ENCODE measurements around the gene RPL9. TPM values are rescaled to one million over a fixed set of nuclear protein-coding genes. Genes with fewer than 3 reads are reported as not detected.

Gene RPL9
- total RNA-seq, 3 donors from 2014 or later, result 3,854 to 5,890 (median 5,583) TPM

DNA sequence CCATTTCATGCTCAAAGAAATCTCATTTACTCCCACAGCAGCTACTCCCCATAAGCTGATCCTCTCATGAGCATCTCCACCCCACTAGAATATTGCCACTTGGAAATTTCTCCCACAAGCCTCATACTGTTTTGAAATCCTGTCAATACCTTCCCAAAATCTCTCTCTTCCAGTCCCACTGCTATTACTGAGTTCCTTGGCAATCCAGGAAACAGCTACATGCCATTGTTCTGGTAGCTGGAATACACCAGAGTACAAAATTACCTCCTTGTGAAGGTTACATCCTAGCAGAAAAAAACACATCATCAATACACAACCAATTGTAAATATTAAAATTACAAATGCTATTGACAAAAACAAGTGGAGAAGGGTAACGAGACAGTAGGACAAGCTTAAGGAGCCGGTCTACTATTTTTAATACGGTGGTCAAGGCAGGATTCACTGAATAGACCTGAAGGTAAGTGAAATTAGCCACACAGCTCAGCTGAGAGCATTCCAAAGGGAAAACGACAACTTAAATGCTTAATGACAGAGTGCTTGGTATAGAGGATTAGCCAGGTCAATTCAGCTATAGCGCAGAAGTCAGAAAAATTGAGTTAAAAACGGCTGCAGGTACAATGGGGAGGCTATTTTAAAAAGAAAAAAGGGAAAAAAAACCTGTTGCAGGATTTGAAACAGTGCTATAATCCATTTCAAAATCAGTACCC is 6.4 kb downstream of the RPL9 start:
- Histone ChIP-seq H3K9me3 (no peaks in the 10 kb centered on the region), H3K27me3 (no peaks in the 10 kb centered on the region), H3K4me1 (peaks cover 0 to 8% of the 10 kb centered on the region in 2 donors), H3K27ac (no peak overlapping the region), H3K36me3 (no peaks in the 10 kb centered on the region), H3K4me3 (no peak overlapping the region)
- no peak for DNase-seq (ENCODE audit: low spot score in 2 of 2)
- TF ChIP-seq, protein P1, sequence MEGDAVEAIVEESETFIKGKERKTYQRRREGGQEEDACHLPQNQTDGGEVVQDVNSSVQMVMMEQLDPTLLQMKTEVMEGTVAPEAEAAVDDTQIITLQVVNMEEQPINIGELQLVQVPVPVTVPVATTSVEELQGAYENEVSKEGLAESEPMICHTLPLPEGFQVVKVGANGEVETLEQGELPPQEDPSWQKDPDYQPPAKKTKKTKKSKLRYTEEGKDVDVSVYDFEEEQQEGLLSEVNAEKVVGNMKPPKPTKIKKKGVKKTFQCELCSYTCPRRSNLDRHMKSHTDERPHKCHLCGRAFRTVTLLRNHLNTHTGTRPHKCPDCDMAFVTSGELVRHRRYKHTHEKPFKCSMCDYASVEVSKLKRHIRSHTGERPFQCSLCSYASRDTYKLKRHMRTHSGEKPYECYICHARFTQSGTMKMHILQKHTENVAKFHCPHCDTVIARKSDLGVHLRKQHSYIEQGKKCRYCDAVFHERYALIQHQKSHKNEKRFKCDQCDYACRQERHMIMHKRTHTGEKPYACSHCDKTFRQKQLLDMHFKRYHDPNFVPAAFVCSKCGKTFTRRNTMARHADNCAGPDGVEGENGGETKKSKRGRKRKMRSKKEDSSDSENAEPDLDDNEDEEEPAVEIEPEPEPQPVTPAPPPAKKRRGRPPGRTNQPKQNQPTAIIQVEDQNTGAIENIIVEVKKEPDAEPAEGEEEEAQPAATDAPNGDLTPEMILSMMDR (IDR thresholded peaks at IDR 0.05), result no peak
- no peak for TF ChIP-seq POLR2A (IDR thresholded peaks at IDR 0.05)
- TF ChIP-seq POLR2AphosphoS5 (IDR thresholded peaks at IDR 0.05), result no peak
- intact Hi-C loops (cut with DNase I; ENCODE audit: low total_unique reads), result no loop called here

DNA sequence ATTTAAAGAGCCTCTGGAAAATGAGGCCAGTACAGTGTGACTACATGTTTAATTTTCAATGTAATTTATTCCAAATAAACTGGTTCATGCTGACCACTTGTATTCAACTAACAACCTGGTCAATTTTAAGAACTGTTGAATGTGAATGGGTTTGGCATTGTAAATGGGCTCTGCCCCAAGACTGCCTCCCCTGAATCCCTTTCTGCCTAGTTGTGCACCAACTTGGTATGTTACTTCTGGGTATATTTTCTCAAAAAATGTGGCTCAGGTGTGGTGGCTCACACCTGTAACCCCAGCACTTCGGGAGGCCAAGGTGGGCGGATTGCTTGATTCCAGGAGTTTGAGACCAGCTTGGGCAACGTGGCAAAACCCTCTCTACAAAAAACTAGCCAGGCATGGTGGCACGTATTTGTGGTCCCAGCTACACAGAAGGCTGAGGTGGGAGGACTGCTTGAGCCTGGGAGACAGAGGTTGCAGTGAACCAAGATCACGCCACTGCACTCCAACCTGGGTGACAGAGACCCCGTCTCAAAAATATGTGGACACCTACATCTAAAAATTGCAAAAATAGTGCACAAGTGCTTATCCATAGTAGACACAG is 7.2 kb downstream of the RPL9 start:
- intact Hi-C loops (cut with DNase I; ENCODE audit: low total_unique reads), result no loop called here
- no peak for DNase-seq (ENCODE audit: low spot score in 2 of 2)
- H3K4me1 ChIP-seq, result peaks cover 0 to under 1% of the 10 kb centered on the region in 2 donors
- H3K36me3 ChIP-seq, result no peaks in the 10 kb centered on the region
- no peaks in the 10 kb centered on the region for H3K27me3 ChIP-seq
- no peak overlapping the region for H3K27ac ChIP-seq
- H3K4me3 ChIP-seq, result no peak overlapping the region
- H3K9me3 ChIP-seq, result no peaks in the 10 kb centered on the region
- TF ChIP-seq POLR2A (IDR thresholded peaks at IDR 0.05), result no peak
- TF ChIP-seq, protein P1 (IDR thresholded peaks at IDR 0.05), result no peak
- TF ChIP-seq POLR2AphosphoS5 (IDR thresholded peaks at IDR 0.05), result no peak

DNA sequence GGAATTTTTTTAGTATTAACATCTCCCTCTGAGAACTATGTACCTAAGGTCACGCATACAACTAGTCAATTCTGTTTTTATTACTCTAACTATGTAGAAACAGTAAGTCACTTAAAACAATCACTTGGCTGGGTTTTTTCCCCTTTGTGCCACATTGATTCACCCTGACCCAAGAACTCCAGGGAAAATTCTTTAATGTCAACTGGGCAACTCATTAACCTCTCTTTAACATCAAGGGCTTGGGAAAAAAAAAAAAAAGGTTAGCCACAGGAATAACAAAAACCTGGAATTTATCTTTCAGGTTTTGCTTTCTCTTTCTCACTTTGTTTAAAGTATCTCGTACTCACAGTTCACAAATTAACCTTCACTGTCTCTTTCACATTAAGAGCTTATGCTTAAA is 8.1 kb downstream of the RPL9 start:
- H3K27ac ChIP-seq, result no peak overlapping the region
- intact Hi-C loops (cut with DNase I; ENCODE audit: low total_unique reads), result no loop called here
- DNase-seq (ENCODE audit: low spot score in 2 of 2), result no peak
- H3K27me3 ChIP-seq, result no peaks in the 10 kb centered on the region
- H3K36me3 ChIP-seq, result no peaks in the 10 kb centered on the region
- no peaks in the 10 kb centered on the region for H3K4me1 ChIP-seq
- H3K4me3 ChIP-seq, result no peak overlapping the region
- H3K9me3 ChIP-seq, result no peaks in the 10 kb centered on the region
- no peak for TF ChIP-seq POLR2A (IDR thresholded peaks at IDR 0.05)
- TF ChIP-seq, protein P1 (IDR thresholded peaks at IDR 0.05), result no peak

DNA sequence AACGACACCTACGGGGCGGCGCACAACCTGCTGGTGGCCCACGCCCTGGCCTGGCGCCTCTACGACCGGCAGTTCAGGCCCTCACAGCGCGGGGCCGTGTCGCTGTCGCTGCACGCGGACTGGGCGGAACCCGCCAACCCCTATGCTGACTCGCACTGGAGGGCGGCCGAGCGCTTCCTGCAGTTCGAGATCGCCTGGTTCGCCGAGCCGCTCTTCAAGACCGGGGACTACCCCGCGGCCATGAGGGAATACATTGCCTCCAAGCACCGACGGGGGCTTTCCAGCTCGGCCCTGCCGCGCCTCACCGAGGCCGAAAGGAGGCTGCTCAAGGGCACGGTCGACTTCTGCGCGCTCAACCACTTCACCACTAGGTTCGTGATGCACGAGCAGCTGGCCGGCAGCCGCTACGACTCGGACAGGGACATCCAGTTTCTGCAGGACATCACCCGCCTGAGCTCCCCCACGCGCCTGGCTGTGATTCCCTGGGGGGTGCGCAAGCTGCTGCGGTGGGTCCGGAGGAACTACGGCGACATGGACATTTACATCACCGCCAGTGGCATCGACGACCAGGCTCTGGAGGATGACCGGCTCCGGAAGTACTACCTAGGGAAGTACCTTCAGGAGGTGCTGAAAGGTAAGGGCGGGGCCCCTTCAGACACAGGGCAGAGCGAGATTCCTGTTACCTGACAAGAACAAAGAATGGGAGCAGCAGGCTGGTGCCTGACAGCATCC is 11.7 kb downstream of the RPL9 start:
- Histone ChIP-seq H3K27me3 (no peaks in the 10 kb centered on the region), H3K27ac (peak overlapping the region; percentile 3 to 30), H3K36me3 (no peaks in the 10 kb centered on the region), H3K9me3 (no peaks in the 10 kb centered on the region), H3K4me3 (peak overlapping the region; percentile 39 to 73 (median 49)), H3K4me1 (no peaks in the 10 kb centered on the region)
- DNase-seq (ENCODE audit: low spot score in 2 of 2), result peak; percentile 29 to 75
- TF ChIP-seq POLR2A (IDR thresholded peaks at IDR 0.05) (no peak), POLR2AphosphoS5 (IDR thresholded peaks at IDR 0.05) (no peak)
- TF ChIP-seq, protein P1 (IDR thresholded peaks at IDR 0.05), result peak in 2 of 3 donors; percentile 17 to 27
- intact Hi-C loops (cut with DNase I; ENCODE audit: low total_unique reads), result no loop called here

DNA sequence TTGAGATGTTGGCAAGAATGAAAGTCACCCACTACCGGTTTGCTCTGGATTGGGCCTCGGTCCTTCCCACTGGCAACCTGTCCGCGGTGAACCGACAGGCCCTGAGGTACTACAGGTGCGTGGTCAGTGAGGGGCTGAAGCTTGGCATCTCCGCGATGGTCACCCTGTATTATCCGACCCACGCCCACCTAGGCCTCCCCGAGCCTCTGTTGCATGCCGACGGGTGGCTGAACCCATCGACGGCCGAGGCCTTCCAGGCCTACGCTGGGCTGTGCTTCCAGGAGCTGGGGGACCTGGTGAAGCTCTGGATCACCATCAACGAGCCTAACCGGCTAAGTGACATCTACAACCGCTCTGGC is 12.3 kb downstream of the RPL9 start:
- H3K27me3 ChIP-seq, result no peaks in the 10 kb centered on the region
- no peaks in the 10 kb centered on the region for H3K9me3 ChIP-seq
- peak overlapping the region; percentile 3 to 30 for H3K27ac ChIP-seq
- no peaks in the 10 kb centered on the region for H3K36me3 ChIP-seq
- no peak for DNase-seq (ENCODE audit: low spot score in 2 of 2)
- no peaks in the 10 kb centered on the region for H3K4me1 ChIP-seq
- H3K4me3 ChIP-seq, result peak overlapping the region; percentile 39 to 73 (median 49)
- intact Hi-C loops (cut with DNase I; ENCODE audit: low total_unique reads), result no loop called here
- no peak for TF ChIP-seq POLR2AphosphoS5 (IDR thresholded peaks at IDR 0.05)
- no peak for TF ChIP-seq POLR2A (IDR thresholded peaks at IDR 0.05)
- TF ChIP-seq, protein P1 (IDR thresholded peaks at IDR 0.05), result no peak
